ENCODE data around the gene TK1. TPM values are rescaled to one million over a fixed set of nuclear protein-coding genes. Genes with fewer than 3 reads are reported as not detected.
A peak's percentile ranks its signal among the peaks of the same experiment; 100 is the strongest.

The TK1 gene
- total and polyA plus RNA-seq, 2 donors from 2014 or later = 9.3 to 12.7 TPM

GRCh38 chr17:78223765-78224164 lies 36.9 kb upstream of the TK1 start:
- Histone ChIP-seq H3K27me3 (ENCODE audit: control insufficient read depth, insufficient read depth, low read length) (no peaks in the 10 kb centered on the region), H3K27ac (ENCODE audit: low read depth in 2 of 2, low read length in 2 of 2) (peak overlapping the region in 1 of 2 donors; percentile 13), H3K4me1 (ENCODE audit: control insufficient read depth in 2 of 3, insufficient read depth in 2 of 3, low read depth in 1 of 3, low read length in 3 of 3) (no peaks in the 10 kb centered on the region), H3K36me3 (ENCODE audit: control insufficient read depth in 2 of 3, insufficient read depth in 3 of 3, low read length in 3 of 3) (no peaks in the 10 kb centered on the region), H3K4me3 (ENCODE audit: low read length in 3 of 3) (no peak overlapping the region), H3K9me3 (ENCODE audit: control insufficient read depth in 2 of 3, insufficient read depth in 1 of 3, low read length in 3 of 3) (no peaks in the 10 kb centered on the region), H3K9ac (ENCODE audit: low read length in 3 of 3) (no peak overlapping the region)
- TF ChIP-seq CTCF (IDR thresholded peaks at IDR 0.05; ENCODE audit: borderline replicate concordance, extremely low read depth, insufficient read depth) = no peak
- intact Hi-C loops (cut with DNase I) = no loop called here
- FAIRE-seq (no peak), DNase-seq (no peak)

- Histone ChIP-seq H3K36me3 (ENCODE audit: control insufficient read depth in 2 of 3, insufficient read depth in 3 of 3, low read length in 3 of 3) (no peaks in the 10 kb centered on the region), H3K9me3 (ENCODE audit: control insufficient read depth in 2 of 3, insufficient read depth in 1 of 3, low read length in 3 of 3) (no peaks in the 10 kb centered on the region), H3K4me3 (ENCODE audit: low read length in 3 of 3) (no peak overlapping the region), H3K27ac (ENCODE audit: low read depth in 2 of 2, low read length in 2 of 2) (peak overlapping the region in 1 of 2 donors; percentile 71), H3K9ac (ENCODE audit: low read length in 3 of 3) (no peak overlapping the region), H3K27me3 (ENCODE audit: control insufficient read depth, insufficient read depth, low read length) (no peaks in the 10 kb centered on the region), H3K4me1 (ENCODE audit: control insufficient read depth in 2 of 3, insufficient read depth in 2 of 3, low read depth in 1 of 3, low read length in 3 of 3) (no peaks in the 10 kb centered on the region)
- intact Hi-C loops (cut with DNase I) = no loop called here
- DNase-seq (no peak), FAIRE-seq (no peak)
- TF ChIP-seq CTCF (IDR thresholded peaks at IDR 0.05; ENCODE audit: borderline replicate concordance, extremely low read depth, insufficient read depth) = no peak
Observed at GRCh38 chr17:78223061-78223460, 36.2 kb upstream of the TK1 start.

DNA sequence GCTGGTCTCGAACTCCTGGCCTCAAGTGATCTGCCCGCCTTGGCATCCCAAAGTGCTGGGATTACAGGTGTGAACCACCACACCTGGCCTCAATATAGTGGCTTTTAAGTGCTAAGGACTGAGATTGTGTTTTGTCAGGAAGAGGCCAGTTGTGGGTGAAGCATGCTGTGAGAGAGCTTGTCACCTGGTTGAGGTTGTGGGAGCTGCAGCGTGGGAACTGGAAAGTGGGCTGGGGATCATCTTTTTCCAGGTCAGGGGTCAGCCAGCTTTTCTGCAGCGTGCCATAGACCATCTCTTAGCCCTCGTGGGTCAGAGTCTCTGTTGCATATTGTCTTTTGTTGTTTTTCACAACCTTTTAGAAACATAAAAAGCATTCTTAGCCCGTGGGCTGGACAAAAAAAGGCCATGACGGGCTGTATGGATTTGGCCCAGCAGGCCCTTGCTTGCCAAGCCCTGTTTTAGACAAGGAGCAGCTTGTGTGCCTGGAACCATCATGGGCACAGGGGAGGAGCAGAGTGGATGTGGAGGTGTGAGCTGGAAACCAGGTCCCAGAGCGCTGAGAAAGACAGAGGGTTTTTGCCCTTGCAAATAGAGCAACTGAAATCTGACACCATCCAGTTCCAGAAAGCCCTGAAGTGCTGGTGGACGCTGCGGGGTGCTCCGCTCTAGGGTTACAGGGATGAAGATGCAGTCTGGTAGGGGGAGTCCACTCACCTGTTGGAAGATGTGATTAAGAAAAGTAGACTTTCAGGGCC lies 32.7 kb upstream of the TK1 start:
- Histone ChIP-seq H3K27ac (ENCODE audit: low read depth in 2 of 2, low read length in 2 of 2) (no peak overlapping the region), H3K4me3 (ENCODE audit: low read length in 3 of 3) (no peak overlapping the region), H3K4me1 (ENCODE audit: control insufficient read depth in 2 of 3, insufficient read depth in 2 of 3, low read depth in 1 of 3, low read length in 3 of 3) (no peaks in the 10 kb centered on the region), H3K9me3 (ENCODE audit: control insufficient read depth in 2 of 3, insufficient read depth in 1 of 3, low read length in 3 of 3) (no peaks in the 10 kb centered on the region), H3K9ac (ENCODE audit: low read length in 3 of 3) (no peak overlapping the region), H3K36me3 (ENCODE audit: control insufficient read depth in 2 of 3, insufficient read depth in 3 of 3, low read length in 3 of 3) (no peaks in the 10 kb centered on the region), H3K27me3 (ENCODE audit: control insufficient read depth, insufficient read depth, low read length) (no peaks in the 10 kb centered on the region)
- FAIRE-seq (no peak), DNase-seq (peak in 3 of 5 donors; percentile 27 to 44 (median 32))
- intact Hi-C loops (cut with DNase I) = no loop called here
- TF ChIP-seq CTCF (IDR thresholded peaks at IDR 0.05; ENCODE audit: borderline replicate concordance, extremely low read depth, insufficient read depth) = no peak

All from kidney (tissue), 14 donors.